Omental fat pad (tissue), 4 donors: ENCODE results near the gene MLPH. TPM values are rescaled to one million over a fixed set of nuclear protein-coding genes. Genes with fewer than 3 reads are reported as not detected.

Source experiments
- ATAC-seq: fragments of 150-250 bp; one replicate; pipeline ENCODE4 v1.9.1; 2016; ENCODE audit warnings: mild to moderate bottlenecking, moderate library complexity; ENCODE audit not compliant: low FRiP score
- DNase-seq: peaks from one replicate; pipeline ENCODE4 v3.0.0-alpha.2; 2019; ENCODE audit warnings: low spot score
- CTCF ChIP-seq, 3 donors: fragments of 450-650 bp; IDR thresholded peaks; one replicate each; pipeline ENCODE4 v1.5.1; 2016 to 2017; ENCODE audit warnings: antibody characterized with exemption in 3 of 3, mild to moderate bottlenecking in 3 of 3, moderate library complexity in 2 of 3
- total RNA-seq, 4 donors: library from RNA; depleted of rRNA; stranded (reverse); fragments of >200 nt; gene quantifications; one replicate each; pipeline ENCODE4 v1.1.0, GENCODE V29; 2016

MLPH gene
- total RNA-seq, 4 donors from 2014 or later, result 3.8 to 23.6 (median 6.4) TPM

GRCh38 chr2:237549643-237550415 is 62.8 kb downstream of the MLPH start:
- TF ChIP-seq CTCF (IDR thresholded peaks at IDR 0.05), result no peak
- DNase-seq (no peak), ATAC-seq (peak; percentile 55)

GRCh38 chr2:237551071-237551574 is 64.1 kb downstream of the MLPH start:
- no peak for DNase-seq
- TF ChIP-seq CTCF (IDR thresholded peaks at IDR 0.05), result no peak
- ATAC-seq, result no peak

GRCh38 chr2:237552908-237553307 is 65.9 kb downstream of the MLPH start:
- TF ChIP-seq CTCF (IDR thresholded peaks at IDR 0.05), result no peak
- DNase-seq (no peak), ATAC-seq (no peak)

- DNase-seq (no peak), ATAC-seq (no peak)
- no peak for TF ChIP-seq CTCF (IDR thresholded peaks at IDR 0.05)
Observed at GRCh38 chr2:237553948-237554347, 66.9 kb downstream of the MLPH start.

GRCh38 chr2:237555560-237555959 is 68.5 kb downstream of the MLPH start:
- TF ChIP-seq CTCF (IDR thresholded peaks at IDR 0.05), result no peak
- no peak for ATAC-seq

GRCh38 chr2:237556773-237557632 is 70.0 kb downstream of the MLPH start:
- ATAC-seq (no peak), DNase-seq (no peak)
- TF ChIP-seq CTCF (IDR thresholded peaks at IDR 0.05), result no peak

More at GRCh38 chr2:237555560-237555959, 68.5 kb downstream of the MLPH start:
- no peak for DNase-seq
